ENCODE results near the gene NRG2. TPM values are rescaled to one million over a fixed set of nuclear protein-coding genes. Genes with fewer than 3 reads are reported as not detected.

NRG2 gene
- total and polyA plus RNA-seq, 4 experiments from 2014 or later, result 0.11 to 0.17 (median 0.15) TPM; not detected in 1

- peaks cover 24 to 34% of the 10 kb centered on the region in 2 donors for H3K27me3 Mint-ChIP-seq
- no peaks in the 10 kb centered on the region for H3K36me3 Mint-ChIP-seq
- H3K9me3 Mint-ChIP-seq, result peaks cover 0 to 3% (median 0%) of the 10 kb centered on the region in 8 donors
- H3K4me3 ChIP-seq (ENCODE audit: low read length in 2 of 2), result no peak overlapping the region
- no peak overlapping the region for H3K27ac Mint-ChIP-seq
- no peak overlapping the region for H3K4me3 Mint-ChIP-seq
- H3K27me3 ChIP-seq (ENCODE audit: insufficient read depth, low read length), result no peaks in the 10 kb centered on the region
- ChIA-PET CTCF (ENCODE audit: partially characterized antibody) (no interaction called here), POLR2A (ENCODE audit: partially characterized antibody) (no interaction called here)
- no peaks in the 10 kb centered on the region for H3K36me3 ChIP-seq (ENCODE audit: insufficient read depth, low read length)
- intact Hi-C loops (cut with micrococcal nuclease), result no loop called here
- no peak overlapping the region for H3K27ac ChIP-seq (ENCODE audit: low read depth, low read length)
- H3K4me1 Mint-ChIP-seq, result no peaks in the 10 kb centered on the region
- no peak for DNase-seq
- H3K4me1 ChIP-seq (ENCODE audit: insufficient read depth, low read length), result no peaks in the 10 kb centered on the region
- H3K9me3 ChIP-seq (ENCODE audit: control insufficient read depth in 1 of 2, low read length in 2 of 2), result no peaks in the 10 kb centered on the region
Measured at GRCh38 chr5:139930406-139930805, 112.7 kb downstream of the NRG2 start.

- DNase-seq, result no peak
- Histone ChIP-seq H3K9me3 (ENCODE audit: control insufficient read depth in 1 of 2, low read length in 2 of 2) (no peaks in the 10 kb centered on the region), H3K4me1 (ENCODE audit: insufficient read depth, low read length) (no peaks in the 10 kb centered on the region), H3K27me3 (ENCODE audit: insufficient read depth, low read length) (no peaks in the 10 kb centered on the region), H3K36me3 (ENCODE audit: insufficient read depth, low read length) (no peaks in the 10 kb centered on the region), H3K4me3 (ENCODE audit: low read length in 2 of 2) (no peak overlapping the region), H3K27ac (ENCODE audit: low read depth, low read length) (no peak overlapping the region)
- ChIA-PET POLR2A (ENCODE audit: partially characterized antibody) (interaction anchor here (0.7 kb wide), 1 partner anchor 220 kb away, joined by 3 read pairs; no protein-coding TSS in a partner anchor), CTCF (ENCODE audit: partially characterized antibody) (no interaction called here)
- Mint-ChIP-seq H3K4me3 (no peak overlapping the region), H3K36me3 (no peaks in the 10 kb centered on the region), H3K27me3 (peaks cover 22 to 31% of the 10 kb centered on the region in 2 donors), H3K9me3 (no peaks in the 10 kb centered on the region), H3K27ac (no peak overlapping the region), H3K4me1 (no peaks in the 10 kb centered on the region)
- intact Hi-C loops (cut with micrococcal nuclease), result no loop called here
Measured at GRCh38 chr5:139926797-139927503, 116.1 kb downstream of the NRG2 start.

- no peaks in the 10 kb centered on the region for H3K36me3 ChIP-seq (ENCODE audit: insufficient read depth, low read length)
- no peaks in the 10 kb centered on the region for H3K9me3 ChIP-seq (ENCODE audit: control insufficient read depth in 1 of 2, low read length in 2 of 2)
- Mint-ChIP-seq H3K36me3 (no peaks in the 10 kb centered on the region), H3K27ac (peak overlapping the region in 1 of 7 donors; percentile 38), H3K4me1 (no peaks in the 10 kb centered on the region), H3K9me3 (no peaks in the 10 kb centered on the region), H3K27me3 (peaks cover 27% of the 10 kb centered on the region in 2 donors), H3K4me3 (no peak overlapping the region)
- H3K27me3 ChIP-seq (ENCODE audit: insufficient read depth, low read length), result no peaks in the 10 kb centered on the region
- POLR2A ChIA-PET (ENCODE audit: partially characterized antibody), result no interaction called here
- no peak overlapping the region for H3K27ac ChIP-seq (ENCODE audit: low read depth, low read length)
- no peaks in the 10 kb centered on the region for H3K4me1 ChIP-seq (ENCODE audit: insufficient read depth, low read length)
- no peak overlapping the region for H3K4me3 ChIP-seq (ENCODE audit: low read length in 2 of 2)
- DNase-seq, result no peak
- CTCF ChIA-PET (ENCODE audit: partially characterized antibody), result no interaction called here
- intact Hi-C loops (cut with micrococcal nuclease), result no loop called here
Measured at GRCh38 chr5:139925650-139926640, 117.2 kb downstream of the NRG2 start.

- ChIA-PET POLR2A (ENCODE audit: partially characterized antibody) (no interaction called here), CTCF (ENCODE audit: partially characterized antibody) (no interaction called here)
- Histone ChIP-seq H3K4me3 (ENCODE audit: low read length in 2 of 2) (no peak overlapping the region), H3K27ac (ENCODE audit: low read depth, low read length) (no peak overlapping the region), H3K27me3 (ENCODE audit: insufficient read depth, low read length) (no peaks in the 10 kb centered on the region), H3K4me1 (ENCODE audit: insufficient read depth, low read length) (no peaks in the 10 kb centered on the region), H3K9me3 (ENCODE audit: control insufficient read depth in 1 of 2, low read length in 2 of 2) (no peaks in the 10 kb centered on the region), H3K36me3 (ENCODE audit: insufficient read depth, low read length) (no peaks in the 10 kb centered on the region)
- H3K27me3 Mint-ChIP-seq, result peaks cover 26% of the 10 kb centered on the region in 2 donors
- no peak overlapping the region for H3K4me3 Mint-ChIP-seq
- H3K27ac Mint-ChIP-seq, result no peak overlapping the region
- DNase-seq, result no peak
- H3K4me1 Mint-ChIP-seq, result no peaks in the 10 kb centered on the region
- intact Hi-C loops (cut with micrococcal nuclease), result no loop called here
- H3K36me3 Mint-ChIP-seq, result no peaks in the 10 kb centered on the region
- H3K9me3 Mint-ChIP-seq, result no peaks in the 10 kb centered on the region
Measured at GRCh38 chr5:139925216-139925562, 117.9 kb downstream of the NRG2 start.

GRCh38 chr5:139924294-139925215, 118.5 kb downstream of the NRG2 start:
- H3K9me3 ChIP-seq (ENCODE audit: control insufficient read depth in 1 of 2, low read length in 2 of 2), result no peaks in the 10 kb centered on the region

GRCh38 chr5:139919308-139919707, 123.8 kb downstream of the NRG2 start:
- H3K27me3 Mint-ChIP-seq, result peaks cover 15 to 17% of the 10 kb centered on the region in 2 donors

More at GRCh38 chr5:139924294-139925215, 118.5 kb downstream of the NRG2 start:
- H3K4me3 ChIP-seq (ENCODE audit: low read length in 2 of 2), result no peak overlapping the region
- no peaks in the 10 kb centered on the region for H3K36me3 Mint-ChIP-seq
- POLR2A ChIA-PET (ENCODE audit: partially characterized antibody), result no interaction called here
- no peaks in the 10 kb centered on the region for H3K4me1 Mint-ChIP-seq
- no peak for DNase-seq
- H3K27ac ChIP-seq (ENCODE audit: low read depth, low read length), result no peak overlapping the region
- no peak overlapping the region for H3K4me3 Mint-ChIP-seq
- H3K27ac Mint-ChIP-seq, result no peak overlapping the region
- H3K27me3 Mint-ChIP-seq, result peaks cover 23 to 24% of the 10 kb centered on the region in 2 donors
- H3K36me3 ChIP-seq (ENCODE audit: insufficient read depth, low read length), result no peaks in the 10 kb centered on the region
- no peaks in the 10 kb centered on the region for H3K9me3 Mint-ChIP-seq
- H3K4me1 ChIP-seq (ENCODE audit: insufficient read depth, low read length), result no peaks in the 10 kb centered on the region
- intact Hi-C loops (cut with micrococcal nuclease), result no loop called here
- CTCF ChIA-PET (ENCODE audit: partially characterized antibody), result no interaction called here
- no peaks in the 10 kb centered on the region for H3K27me3 ChIP-seq (ENCODE audit: insufficient read depth, low read length)

More at GRCh38 chr5:139919308-139919707, 123.8 kb downstream of the NRG2 start:
- no peaks in the 10 kb centered on the region for H3K36me3 ChIP-seq (ENCODE audit: insufficient read depth, low read length)
- ChIA-PET CTCF (ENCODE audit: partially characterized antibody) (interaction anchor here (1.5 kb wide), 1 partner anchor 50 kb away, joined by 3 read pairs; no protein-coding TSS in a partner anchor), POLR2A (ENCODE audit: partially characterized antibody) (no interaction called here)
- no peak for DNase-seq
- intact Hi-C loops (cut with micrococcal nuclease), result no loop called here
- no peak overlapping the region for H3K4me3 ChIP-seq (ENCODE audit: low read length in 2 of 2)
- no peaks in the 10 kb centered on the region for H3K9me3 ChIP-seq (ENCODE audit: control insufficient read depth in 1 of 2, low read length in 2 of 2)
- Mint-ChIP-seq H3K9me3 (peaks cover 0 to 4% (median under 1%) of the 10 kb centered on the region in 8 donors), H3K4me3 (no peak overlapping the region), H3K36me3 (no peaks in the 10 kb centered on the region), H3K4me1 (no peaks in the 10 kb centered on the region), H3K27ac (no peak overlapping the region)
- no peaks in the 10 kb centered on the region for H3K4me1 ChIP-seq (ENCODE audit: insufficient read depth, low read length)
- no peak overlapping the region for H3K27ac ChIP-seq (ENCODE audit: low read depth, low read length)
- no peaks in the 10 kb centered on the region for H3K27me3 ChIP-seq (ENCODE audit: insufficient read depth, low read length)
